ENCODE measurements around the gene RNU6-8. TPM values are rescaled to one million over a fixed set of nuclear protein-coding genes. Genes with fewer than 3 reads are reported as not detected.

The RNU6-8 gene
- not detected in 2 replicates for total RNA-seq (2014; rRNA removed; shearing (Covaris generic))

DNA sequence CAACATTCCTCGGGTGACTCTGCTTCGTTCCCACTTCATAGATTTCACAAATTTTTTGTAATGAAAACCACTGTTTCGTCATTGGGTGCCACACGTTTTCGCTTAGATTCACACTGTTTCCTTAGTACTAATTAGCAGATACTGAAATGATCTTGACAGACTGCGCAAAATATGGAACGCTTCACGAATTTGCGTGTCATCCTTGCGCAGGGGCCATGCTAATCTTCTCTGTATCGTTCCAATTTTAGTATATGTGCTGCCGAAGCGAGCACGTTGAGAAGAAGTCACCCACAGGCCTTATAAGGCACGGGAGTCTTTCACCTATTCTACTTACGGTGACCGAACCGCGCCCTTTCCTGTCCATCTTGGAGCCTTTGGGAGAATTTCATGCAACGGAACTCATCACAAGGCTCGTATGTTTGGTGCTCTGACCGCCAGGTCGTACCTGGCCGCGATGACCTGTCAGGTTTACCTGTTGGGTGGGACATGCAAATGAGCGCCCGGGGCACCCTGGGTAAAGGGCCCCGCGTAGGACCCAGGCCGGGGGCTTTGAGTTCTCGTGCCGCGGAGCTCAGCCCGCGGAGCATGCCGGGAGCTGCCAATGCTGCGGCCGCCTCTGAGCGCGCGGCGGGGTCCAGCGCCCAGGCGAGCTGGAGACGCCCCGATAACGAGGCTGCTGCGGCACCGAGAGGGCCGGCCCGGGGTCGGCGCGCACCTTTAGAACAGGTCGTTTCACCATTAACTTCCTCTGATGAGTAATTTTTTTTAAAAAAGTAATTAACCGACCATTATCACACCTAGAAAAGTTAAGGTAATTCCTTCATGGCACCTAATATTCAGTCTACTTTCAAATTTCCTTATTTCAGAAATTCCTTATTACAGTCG is at the start of gene RNU6-8:
Gene RNU6-8 (minus strand): TSS at position 272 of the 885 bp plus-strand sequence.
- peak within 1 kb of the TSS; percentile 86 for H3K27ac ChIP-seq
- peak within 1 kb of the TSS; percentile 46 for H3K4me3 ChIP-seq
- no peaks in the 10 kb centered on the region for H3K9me3 ChIP-seq (replicated peaks)

DNA sequence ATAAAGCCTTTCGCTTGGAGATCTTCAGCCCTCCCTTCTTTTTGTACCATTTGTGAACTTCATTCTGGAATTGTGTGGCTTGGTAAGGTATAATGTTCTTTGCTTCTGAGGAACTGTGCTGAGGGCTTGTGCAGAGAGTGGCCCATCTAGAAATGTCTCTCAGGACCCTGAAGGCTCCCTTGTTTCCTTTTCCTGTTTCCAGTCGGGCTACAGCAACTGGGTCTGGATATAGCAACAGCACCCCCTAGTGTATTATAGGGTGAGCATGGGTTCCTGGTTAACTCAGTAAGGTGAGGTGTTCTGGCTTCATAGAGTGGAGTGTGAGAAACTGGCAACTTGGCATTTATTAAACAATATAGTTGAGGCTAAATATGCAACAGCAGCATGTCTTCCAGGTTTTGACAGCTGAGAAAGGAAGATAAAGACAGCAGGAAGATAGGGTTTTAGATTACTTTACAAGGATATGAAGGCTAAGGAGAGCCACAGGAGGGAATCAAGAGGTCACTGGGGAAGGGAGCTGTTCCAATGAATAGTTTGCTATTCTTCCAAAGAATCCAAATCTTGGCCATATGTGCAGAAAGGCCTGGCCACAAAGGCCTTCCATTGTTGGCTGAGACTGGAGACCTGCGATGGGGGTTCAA is 49.1 kb upstream of the RNU6-8 start:
- Histone ChIP-seq H3K27me3 (replicated peaks) (no peaks in the 10 kb centered on the region), H3K4me1 (replicated peaks) (peaks cover 7% of the 10 kb centered on the region; the same call in 1 of the 2 replicates), H3K27ac (no peak overlapping the region), H3K4me3 (no peak overlapping the region), H3K36me3 (no peaks in the 10 kb centered on the region), H3K9me3 (replicated peaks) (no peaks in the 10 kb centered on the region; the same call in 1 of the 2 replicates)
- DNase-seq (ENCODE audit: low read depth in 1 of 2, low spot score in 2 of 2) = peak; percentile 48 to 62

More for the DNA sequence above, at the start of gene RNU6-8:
- peak; percentile 86 to 87 for DNase-seq (ENCODE audit: low read depth in 1 of 2, low spot score in 2 of 2)
- Histone ChIP-seq H3K36me3 (no peaks in the 10 kb centered on the region), H3K4me1 (replicated peaks) (peaks cover 16% of the 10 kb centered on the region), H3K27me3 (replicated peaks) (no peaks in the 10 kb centered on the region; the same call in 1 of the 2 replicates)

DNA sequence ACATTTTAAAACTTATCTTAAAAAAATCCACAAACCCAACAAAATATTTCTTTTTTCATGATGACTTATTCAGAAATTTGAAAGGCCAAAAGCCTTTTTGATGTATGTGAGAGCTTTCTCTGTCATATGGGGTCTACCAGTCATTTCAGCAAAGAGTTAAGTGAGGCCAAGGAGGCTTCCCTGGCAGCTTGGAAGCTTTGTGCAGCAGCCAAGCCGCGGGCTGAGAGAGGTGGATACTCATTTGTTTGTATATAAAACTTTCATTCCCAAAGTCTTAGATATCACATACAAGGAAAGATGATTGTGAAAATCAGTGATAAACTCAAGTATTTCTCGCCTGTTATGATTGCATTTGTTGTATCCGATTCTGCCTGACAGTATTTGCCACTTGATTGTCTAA is 48.5 kb upstream of the RNU6-8 start:
- no peak for DNase-seq (ENCODE audit: low read depth in 1 of 2, low spot score in 2 of 2)
- H3K27ac ChIP-seq = no peak overlapping the region
- H3K27me3 ChIP-seq (replicated peaks) = no peaks in the 10 kb centered on the region
- peaks cover 7% of the 10 kb centered on the region; the same call in 1 of the 2 replicates for H3K4me1 ChIP-seq (replicated peaks)
- no peak overlapping the region for H3K4me3 ChIP-seq
- no peaks in the 10 kb centered on the region; the same call in 1 of the 2 replicates for H3K9me3 ChIP-seq (replicated peaks)
- H3K36me3 ChIP-seq = no peaks in the 10 kb centered on the region

DNA sequence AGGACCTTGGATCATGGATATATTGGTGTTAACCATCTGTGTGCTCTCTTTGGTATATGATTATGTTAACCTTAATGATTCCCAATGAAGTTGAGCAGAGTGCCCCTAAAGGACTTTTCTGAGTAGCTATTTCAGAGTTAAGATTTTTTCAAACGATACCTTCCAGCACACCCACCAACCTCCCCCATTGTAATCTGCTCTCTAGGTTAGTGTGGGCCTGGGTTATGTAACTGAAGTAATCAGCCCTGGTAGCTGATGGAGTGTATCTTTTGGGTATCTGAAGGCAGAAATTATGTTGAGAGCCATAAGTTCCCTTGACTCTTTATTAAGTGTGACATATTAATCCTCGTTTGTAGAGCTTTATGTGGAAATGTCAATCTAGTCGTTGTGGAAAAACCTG is 47.6 kb upstream of the RNU6-8 start:
- Histone ChIP-seq H3K4me3 (no peak overlapping the region), H3K27me3 (replicated peaks) (no peaks in the 10 kb centered on the region), H3K9me3 (replicated peaks) (no peaks in the 10 kb centered on the region; the same call in 1 of the 2 replicates), H3K36me3 (no peaks in the 10 kb centered on the region), H3K4me1 (replicated peaks) (peaks cover 7% of the 10 kb centered on the region; the same call in 1 of the 2 replicates), H3K27ac (no peak overlapping the region)
- no peak for DNase-seq (ENCODE audit: low read depth in 1 of 2, low spot score in 2 of 2)

DNA sequence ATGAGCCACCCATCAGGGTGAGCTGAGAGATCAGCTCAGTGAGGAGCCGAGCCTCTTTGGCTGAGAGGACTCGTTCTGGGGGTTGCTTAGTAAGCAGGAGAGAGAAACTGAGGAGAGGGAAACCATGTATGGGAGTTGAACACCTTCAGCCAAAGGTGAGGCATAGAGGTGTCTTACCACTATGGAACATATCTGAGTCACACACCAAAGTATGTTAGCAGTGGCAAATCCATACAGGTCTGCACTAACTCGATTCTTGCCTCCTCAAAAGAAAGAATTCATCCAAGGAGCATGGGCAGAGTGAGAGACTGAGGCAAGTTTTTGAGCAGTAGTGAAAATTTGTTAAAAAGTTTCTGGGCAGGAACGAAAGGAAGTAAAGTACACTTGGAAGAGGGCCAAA is 46.7 kb upstream of the RNU6-8 start:
- H3K27me3 ChIP-seq (replicated peaks) = no peaks in the 10 kb centered on the region
- no peak overlapping the region for H3K27ac ChIP-seq
- no peak for DNase-seq (ENCODE audit: low read depth in 1 of 2, low spot score in 2 of 2)
- no peaks in the 10 kb centered on the region for H3K36me3 ChIP-seq
- peaks cover 4% of the 10 kb centered on the region; the same call in 1 of the 2 replicates for H3K4me1 ChIP-seq (replicated peaks)
- H3K9me3 ChIP-seq (replicated peaks) = no peaks in the 10 kb centered on the region; the same call in 1 of the 2 replicates
- no peak overlapping the region for H3K4me3 ChIP-seq

DNA sequence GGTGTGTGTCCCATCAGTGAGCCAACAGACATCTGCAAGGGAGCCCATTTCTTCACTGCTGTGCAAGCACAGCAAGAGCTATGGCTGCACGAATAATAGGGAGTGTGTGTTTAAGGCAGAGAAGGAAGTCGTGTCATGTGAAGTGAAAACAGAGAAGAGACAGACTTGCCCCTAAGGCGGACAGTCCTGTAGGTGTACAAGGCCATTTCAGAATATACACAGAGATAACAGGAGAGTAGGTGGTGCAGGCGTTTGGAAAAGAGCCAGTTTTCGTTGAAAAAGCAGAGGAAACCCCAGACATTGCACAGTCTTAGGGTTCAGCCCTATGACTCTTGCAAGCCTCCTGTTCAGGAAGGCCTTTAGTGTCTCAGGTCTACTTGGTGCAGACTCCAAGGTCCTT is 46.3 kb upstream of the RNU6-8 start:
- no peak overlapping the region for H3K4me3 ChIP-seq
- H3K27me3 ChIP-seq (replicated peaks) = no peaks in the 10 kb centered on the region
- no peaks in the 10 kb centered on the region for H3K9me3 ChIP-seq (replicated peaks)
- H3K27ac ChIP-seq = no peak overlapping the region
- DNase-seq (ENCODE audit: low read depth in 1 of 2, low spot score in 2 of 2) = no peak
- H3K36me3 ChIP-seq = no peaks in the 10 kb centered on the region
- H3K4me1 ChIP-seq (replicated peaks) = peaks cover 4% of the 10 kb centered on the region; the same call in 1 of the 2 replicates

DNA sequence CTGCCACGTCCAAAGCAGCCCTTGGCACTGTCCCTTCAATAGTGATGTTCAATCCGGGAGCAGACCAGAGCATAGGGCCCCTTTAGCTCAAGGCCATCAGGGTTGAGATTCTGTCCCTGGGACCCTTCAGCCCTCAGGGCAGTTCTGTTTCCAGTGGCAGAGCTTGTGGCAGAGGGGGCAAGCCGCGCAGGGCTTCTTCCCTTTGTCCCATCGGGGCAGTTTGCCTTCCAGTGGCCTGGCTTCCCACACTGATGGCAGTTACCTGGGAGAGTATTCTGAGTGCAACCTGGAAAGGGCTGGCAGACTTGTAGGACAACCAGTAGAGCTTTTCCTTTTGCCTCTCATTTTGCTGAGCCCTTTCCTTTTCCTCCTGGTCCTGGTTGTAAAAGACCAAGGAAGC is 43.7 kb upstream of the RNU6-8 start:
- Histone ChIP-seq H3K36me3 (no peaks in the 10 kb centered on the region), H3K9me3 (replicated peaks) (no peaks in the 10 kb centered on the region)
- DNase-seq (ENCODE audit: low read depth in 1 of 2, low spot score in 2 of 2) = no peak

DNA sequence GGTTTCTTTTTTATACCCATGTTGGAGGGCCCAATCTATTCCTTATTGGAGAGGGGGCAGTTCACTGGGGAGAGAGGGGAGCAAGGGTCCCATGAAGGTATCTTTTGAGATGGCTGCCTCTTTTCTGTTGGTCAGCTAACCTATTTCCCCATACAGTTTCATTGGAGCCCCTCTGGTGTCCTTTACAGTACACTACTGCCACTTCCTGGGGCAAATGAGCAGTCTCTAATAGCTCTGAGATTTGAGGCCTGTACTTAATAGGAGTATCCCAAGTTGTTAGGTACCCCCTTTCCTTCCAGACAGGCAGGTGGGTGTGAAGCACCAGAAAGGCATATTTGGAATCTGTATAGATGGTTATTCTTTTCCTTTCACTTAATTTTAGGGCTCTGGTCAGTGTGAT is 41.3 kb upstream of the RNU6-8 start:
- DNase-seq (ENCODE audit: low read depth in 1 of 2, low spot score in 2 of 2) = no peak
- Histone ChIP-seq H3K9me3 (replicated peaks) (no peaks in the 10 kb centered on the region), H3K4me3 (no peak overlapping the region), H3K36me3 (no peaks in the 10 kb centered on the region), H3K27me3 (replicated peaks) (no peaks in the 10 kb centered on the region), H3K27ac (no peak overlapping the region), H3K4me1 (replicated peaks) (no peaks in the 10 kb centered on the region)

More for the DNA sequence above, 43.7 kb upstream of the RNU6-8 start:
- Histone ChIP-seq H3K4me1 (replicated peaks) (peaks cover 1% of the 10 kb centered on the region; the same call in 1 of the 2 replicates), H3K27ac (no peak overlapping the region), H3K4me3 (no peak overlapping the region), H3K27me3 (replicated peaks) (no peaks in the 10 kb centered on the region)

DNA sequence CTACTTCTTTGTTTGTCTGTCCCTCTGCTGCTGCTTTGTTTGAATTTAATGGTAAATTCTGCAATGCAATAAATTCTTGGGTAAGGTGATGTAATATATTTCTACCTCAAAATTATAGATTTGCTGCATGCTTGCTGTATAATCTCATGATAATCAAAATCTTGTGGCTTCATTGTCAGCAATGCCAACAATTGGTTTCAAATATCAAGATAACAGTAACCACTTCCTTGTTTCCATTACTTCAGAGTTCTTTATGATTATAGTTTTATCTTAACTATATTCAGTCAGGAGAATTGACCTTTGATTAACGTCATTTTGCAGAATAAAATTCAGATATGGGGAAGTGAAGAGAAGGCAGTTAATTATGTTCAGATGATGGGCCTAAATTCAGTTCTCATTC is 30.2 kb upstream of the RNU6-8 start:
- Histone ChIP-seq H3K9me3 (replicated peaks) (no peaks in the 10 kb centered on the region), H3K36me3 (no peaks in the 10 kb centered on the region), H3K27ac (no peak overlapping the region), H3K27me3 (replicated peaks) (no peaks in the 10 kb centered on the region), H3K4me3 (no peak overlapping the region), H3K4me1 (replicated peaks) (peaks cover 15% of the 10 kb centered on the region)
- DNase-seq (ENCODE audit: low read depth in 1 of 2, low spot score in 2 of 2) = no peak

DNA sequence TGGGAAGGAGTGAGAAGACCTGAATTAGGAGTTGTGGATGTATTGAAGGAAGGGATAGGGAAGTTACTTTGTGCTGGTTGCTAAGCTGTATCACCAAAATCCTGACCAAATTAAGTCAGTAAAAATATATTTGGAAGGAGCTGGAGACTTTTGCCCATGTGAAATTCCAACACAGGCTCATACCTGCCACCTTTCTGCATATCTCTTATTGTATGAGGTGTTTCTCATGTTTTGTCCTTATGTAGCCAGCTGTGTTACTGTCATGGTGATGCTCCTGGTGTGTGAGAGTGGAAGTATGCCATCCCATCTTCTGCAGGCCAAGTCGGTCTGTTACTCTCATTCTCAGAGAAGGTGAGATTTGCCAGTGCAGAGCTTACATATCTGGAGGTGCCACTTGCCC is 29.4 kb upstream of the RNU6-8 start:
- Histone ChIP-seq H3K36me3 (no peaks in the 10 kb centered on the region), H3K27me3 (replicated peaks) (no peaks in the 10 kb centered on the region), H3K27ac (no peak overlapping the region), H3K9me3 (replicated peaks) (no peaks in the 10 kb centered on the region), H3K4me1 (replicated peaks) (peaks cover 15% of the 10 kb centered on the region), H3K4me3 (no peak overlapping the region)
- DNase-seq (ENCODE audit: low read depth in 1 of 2, low spot score in 2 of 2) = no peak

DNA sequence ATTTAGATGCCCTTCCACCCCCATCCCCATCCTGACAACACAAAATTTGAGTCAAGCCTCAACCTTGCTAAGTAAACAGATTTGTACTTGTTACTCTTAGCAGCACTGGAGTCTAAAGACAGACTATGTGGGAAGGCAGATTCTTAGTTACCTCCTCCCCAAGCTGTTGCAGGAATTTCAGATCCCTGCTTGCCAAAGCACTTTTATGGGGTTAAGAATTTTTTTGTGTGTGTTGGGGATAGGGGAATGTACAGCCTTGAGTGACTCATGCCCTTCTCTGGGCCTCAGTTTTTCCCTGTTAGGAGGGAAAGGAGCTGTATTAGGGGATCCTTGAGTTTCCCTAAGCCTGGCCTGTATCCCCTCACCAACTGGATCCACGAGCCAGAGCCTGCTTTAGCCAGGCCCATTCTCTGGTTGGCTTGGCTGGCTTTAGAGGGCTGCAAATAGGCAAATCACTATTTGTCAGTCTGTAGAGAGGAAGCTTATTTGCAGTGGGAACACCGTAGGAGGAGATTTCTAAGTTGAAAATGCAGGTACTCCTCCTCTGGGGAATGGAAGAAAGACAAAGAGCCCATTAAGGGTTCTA is 27.7 kb upstream of the RNU6-8 start:
- Histone ChIP-seq H3K4me1 (replicated peaks) (peaks cover 15% of the 10 kb centered on the region), H3K36me3 (no peaks in the 10 kb centered on the region), H3K4me3 (no peak overlapping the region), H3K27me3 (replicated peaks) (no peaks in the 10 kb centered on the region), H3K9me3 (replicated peaks) (no peaks in the 10 kb centered on the region), H3K27ac (no peak overlapping the region)
- DNase-seq (ENCODE audit: low read depth in 1 of 2, low spot score in 2 of 2) = peak in 1 of 2 experiments; percentile 20

DNA sequence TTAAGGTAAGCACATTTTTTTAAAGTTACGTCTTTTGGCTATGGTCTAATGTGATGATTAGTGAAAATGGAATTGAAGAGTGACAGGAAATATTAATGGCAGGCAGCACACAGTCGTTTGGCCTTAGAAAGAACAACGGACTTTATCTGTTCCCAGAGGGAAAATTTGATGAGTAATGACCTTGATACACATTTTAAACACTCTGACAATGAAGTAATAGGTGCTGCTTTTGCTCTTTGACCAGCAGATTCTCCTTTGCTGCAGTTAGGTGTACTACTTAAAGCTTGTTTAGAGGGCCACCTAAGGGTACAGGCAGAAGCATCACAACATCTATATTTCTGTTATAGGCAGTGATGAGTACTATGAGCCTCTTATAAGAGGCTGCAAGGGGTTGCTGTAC is 27.1 kb upstream of the RNU6-8 start:
- DNase-seq (ENCODE audit: low read depth in 1 of 2, low spot score in 2 of 2) = peak in 1 of 2 experiments; percentile 3
- Histone ChIP-seq H3K4me1 (replicated peaks) (peaks cover 17% of the 10 kb centered on the region), H3K9me3 (replicated peaks) (no peaks in the 10 kb centered on the region), H3K27me3 (replicated peaks) (no peaks in the 10 kb centered on the region), H3K4me3 (no peak overlapping the region), H3K36me3 (no peaks in the 10 kb centered on the region), H3K27ac (no peak overlapping the region)

DNA sequence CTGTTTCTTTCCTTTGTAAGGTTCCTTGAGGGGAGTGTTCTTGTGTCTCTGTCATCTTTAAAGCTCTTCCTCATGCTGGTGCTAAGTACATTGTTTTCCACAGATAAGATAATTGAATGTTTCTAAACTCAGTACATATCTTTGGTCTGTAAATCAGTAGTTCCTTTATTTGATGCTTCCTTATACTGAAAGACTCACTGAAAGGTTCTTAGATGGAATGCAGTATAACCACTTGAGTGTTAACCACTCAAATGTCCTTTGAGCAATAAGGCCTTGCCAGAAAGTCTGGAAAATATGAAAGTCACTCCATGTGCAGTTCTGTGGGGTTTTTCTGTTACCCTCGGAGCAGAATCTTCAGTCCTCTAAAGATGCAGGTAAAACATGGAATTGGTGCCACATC is 23.0 kb upstream of the RNU6-8 start:
- no peak for DNase-seq (ENCODE audit: low read depth in 1 of 2, low spot score in 2 of 2)
- Histone ChIP-seq H3K36me3 (no peaks in the 10 kb centered on the region), H3K27ac (no peak overlapping the region), H3K4me3 (no peak overlapping the region), H3K27me3 (replicated peaks) (no peaks in the 10 kb centered on the region), H3K4me1 (replicated peaks) (peaks cover 19% of the 10 kb centered on the region), H3K9me3 (replicated peaks) (no peaks in the 10 kb centered on the region)
